K562 (cell line): ENCODE data around the gene SAFB. TPM values are rescaled to one million over a fixed set of nuclear protein-coding genes. Genes with fewer than 3 reads are reported as not detected.
A peak's percentile ranks its signal among the peaks of the same experiment; 100 is the strongest.

Experiments used
- BMI1 ChIP-seq: fragments of 150-350 bp; IDR thresholded peaks from 2 replicates; pipeline ENCODE4 v1.6.1; 2014; ENCODE audit warnings: low read length
- CAMTA2 ChIP-seq: fragments of 250-450 bp; sonication (Bioruptor Pico); conservative IDR thresholded peaks from 2 replicates; pipeline ENCODE4 v1.5.1; 2022
- CBX2 ChIP-seq: fragments of 200-600 bp; sonication (generic); IDR thresholded peaks from one replicate; pipeline ENCODE4 v1.6.1; 2012; ENCODE audit warnings: mild to moderate bottlenecking, low read length, inconsistent platforms; ENCODE audit not compliant: insufficient read depth, poor library complexity, severe bottlenecking
- E2F4 ChIP-seq: sonication (generic); formaldehyde crosslinking; IDR thresholded peaks from 2 replicates; pipeline ENCODE4 v1.8.0; 2022; ENCODE audit warnings: mild to moderate bottlenecking, low read depth, missing genetic modification reagents
- EP400 ChIP-seq: fragments of 450-650 bp; IDR thresholded peaks from 2 replicates; pipeline ENCODE4 v1.6.1; 2017; ENCODE audit warnings: antibody characterized with exemption, mild to moderate bottlenecking, moderate library complexity
- HDAC3 ChIP-seq: fragments of 450-650 bp; IDR thresholded peaks from 2 replicates; pipeline ENCODE4 v1.6.1; 2018; ENCODE audit warnings: borderline replicate concordance, mild to moderate bottlenecking, moderate library complexity; ENCODE audit not compliant: partially characterized antibody
- KDM1A ChIP-seq, 2 experiments: fragments of 450-650 bp; IDR thresholded peaks; 2 replicates each; pipeline ENCODE4 v1.6.1; 2016; ENCODE audit warnings: mild to moderate bottlenecking in 2 of 2
- KLF13 ChIP-seq: fragments of 450-650 bp; IDR thresholded peaks from 2 replicates; pipeline ENCODE4 v1.6.1; 2016; ENCODE audit warnings: missing genetic modification characterization, low read depth, mild to moderate bottlenecking, missing compliant biosample characterization, moderate library complexity, borderline replicate concordance
- MBD2 ChIP-seq: sonication (generic); IDR thresholded peaks from 2 replicates; pipeline ENCODE4 v1.6.1; 2016; ENCODE audit warnings: low read depth, borderline replicate concordance
- MEF2D ChIP-seq: conservative IDR thresholded peaks from 2 replicates; pipeline ENCODE4 v1.6.1; 2016; ENCODE audit warnings: low read depth, missing genetic modification characterization, missing compliant biosample characterization
- MITF ChIP-seq: IDR thresholded peaks from 2 replicates; pipeline ENCODE4 v1.6.1; 2014; ENCODE audit warnings: antibody characterized with exemption
- MLLT1 ChIP-seq, 2 experiments: fragments of 450-650 bp; IDR thresholded peaks; 2 replicates each; pipeline ENCODE4 v1.6.1; 2016
- NCOA1 ChIP-seq: fragments of 450-650 bp; IDR thresholded peaks from 2 replicates; pipeline ENCODE4 v1.6.1; 2016; ENCODE audit warnings: low read depth
- PML ChIP-seq: IDR thresholded peaks from 2 replicates; pipeline ENCODE4 v1.6.1; 2012; ENCODE audit warnings: low read length, inconsistent platforms
- PTRF ChIP-seq: fragments of 450-650 bp; IDR thresholded peaks from 2 replicates; pipeline ENCODE4 v1.6.1; 2016; ENCODE audit warnings: mild to moderate bottlenecking, missing genetic modification characterization, missing compliant biosample characterization
- PURB ChIP-seq: sonication (generic); formaldehyde crosslinking; IDR thresholded peaks from 2 replicates; pipeline ENCODE4 v1.9.0; 2021; ENCODE audit warnings: low read depth, mild to moderate bottlenecking, missing genetic modification reagents
- SRSF7 ChIP-seq: fragments of 200-400 bp; formaldehyde crosslinking; optimal IDR thresholded peaks from 2 replicates; pipeline ENCODE3; 2017; ENCODE audit warnings: mild to moderate bottlenecking, low read depth, low read length
- STAT6 ChIP-seq: sonication (generic); formaldehyde crosslinking; IDR thresholded peaks from 2 replicates; pipeline ENCODE4 v1.8.1; 2023; ENCODE audit warnings: mild to moderate bottlenecking, missing genetic modification reagents
- TARDBP ChIP-seq: fragments of 450-650 bp; IDR thresholded peaks from 2 replicates; pipeline ENCODE4 v1.6.1; 2016
- TGIF2 ChIP-seq: sonication (generic); formaldehyde crosslinking; IDR thresholded peaks from 2 replicates; pipeline ENCODE4 v1.8.1; 2022; ENCODE audit warnings: mild to moderate bottlenecking, missing genetic modification reagents, moderate library complexity
- ZNF253 ChIP-seq: fragments of 250-450 bp; sonication (Bioruptor Pico); conservative IDR thresholded peaks from 2 replicates; pipeline ENCODE4 v1.6.1; 2021; ENCODE audit warnings: mild to moderate bottlenecking
- ZNF354B ChIP-seq: fragments of 250-450 bp; sonication (Bioruptor Pico); IDR thresholded peaks from 2 replicates; pipeline ENCODE4 v1.4.0; 2020
- polyA plus RNA-seq, 8 experiments: library from polyadenylated mRNA; depleted of rRNA in 4 of 8; stranded (reverse) in 5 of 8; unstranded in 3 of 8; fragments of >200 nt; fragmentation: Nextera tagmentation in 2 of 8; fragmentation: Illumina TruSeq in 1 of 8; extraction: Ambion mirVana in 2 of 8; extraction: Trizol in 1 of 8; gene quantifications; 2 replicates each; pipeline versions ENCODE4 v1.2.1 to v1.2.3, GENCODE V29; 2011 to 2014; ENCODE audit warnings: inconsistent platforms in 1 of 8, missing spikeins in 1 of 8
- total RNA-seq, 7 experiments: library from RNA; depleted of rRNA in 6 of 7; stranded (reverse); fragments of >200 nt in 6 of 7; fragmentation: Illumina TruSeq in 2 of 7; extraction: Trizol in 2 of 7; gene quantifications; 2 replicates each; pipeline versions ENCODE4 v1.2.1 to v1.2.3, GENCODE V29; 2011 to 2021; ENCODE audit warnings: low replicate concordance in 1 of 7

The SAFB gene
- total and polyA plus RNA-seq, 9 of the 15 experiments (the other 6 are each of a cell fraction or from before 2014, with no cell fraction given): 1.1 to 151 (median 83.1) TPM

- no peak for TF ChIP-seq CAMTA2
- no peak for TF ChIP-seq MEF2D (tag)
- TF ChIP-seq STAT6 (CRISPR knock-in tag): no peak
- TF ChIP-seq BMI1: no peak
- TF ChIP-seq E2F4: no peak
- TF ChIP-seq ZNF354B (CRISPR knock-in tag): no peak
- TF ChIP-seq PTRF (tag): no peak
- no peak for TF ChIP-seq CBX2
- TF ChIP-seq MLLT1 (IDR thresholded peaks at IDR 0.05): no peak
- TF ChIP-seq MITF: no peak
- TF ChIP-seq MBD2: peak; percentile 39; the same call in 1 of the 2 replicates
- peak; percentile 41; the same call in 1 of the 2 replicates for TF ChIP-seq EP400
- no peak for TF ChIP-seq SRSF7
- TF ChIP-seq KDM1A (IDR thresholded peaks at IDR 0.05): no peak
- TF ChIP-seq HDAC3: no peak
- TF ChIP-seq ZNF253 (CRISPR knock-in tag): no peak
- TF ChIP-seq KLF13 (tag): no peak
- TF ChIP-seq PML: no peak
- peak; percentile 33; the same call in 1 of the 2 replicates for TF ChIP-seq TARDBP
- no peak for TF ChIP-seq PURB (CRISPR knock-in tag)
- no peak for TF ChIP-seq TGIF2 (CRISPR knock-in tag)
- no peak for TF ChIP-seq NCOA1
Measured at GRCh38 chr19:5686647-5687359, 63.9 kb downstream of the SAFB start (continued).
